GM19035 (cell line): ENCODE measurements around the gene MMP17.

Experiments used
- ATAC-seq: cut with Tn5 transposase; IDR thresholded peaks from one replicate; pipeline ENCODE4 v1.9.1; 2021; ENCODE audit not compliant: unreplicated experiment

MMP17 gene

GRCh38 chr12:131829791-131830334 is 1.7 kb downstream of the MMP17 start:
- ATAC-seq, result no peak

GRCh38 chr12:131830335-131830913 is 2.2 kb downstream of the MMP17 start:
- ATAC-seq, result no peak

GRCh38 chr12:131830914-131831571 is 2.9 kb downstream of the MMP17 start:
- no peak for ATAC-seq

DNA sequence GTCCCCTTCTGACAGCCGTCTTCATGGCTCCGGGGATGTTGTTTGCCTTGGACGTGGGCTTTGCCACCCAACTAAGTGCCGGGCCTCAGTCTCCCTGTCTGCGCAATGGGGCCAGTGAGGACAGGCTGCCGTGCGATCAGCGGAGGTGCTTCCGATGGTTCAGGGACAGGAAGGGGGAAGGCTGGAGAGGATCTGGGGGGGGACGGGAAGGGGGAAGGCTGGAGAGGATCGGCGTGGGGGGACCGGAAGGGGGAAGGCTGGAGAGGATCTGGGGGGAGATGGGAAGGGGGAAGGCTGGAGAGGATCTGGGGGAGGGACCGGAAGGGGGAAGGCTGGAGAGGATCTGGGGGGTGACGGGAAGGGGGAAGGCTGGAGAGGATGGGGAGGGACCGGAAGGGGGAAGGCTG is 3.4 kb downstream of the MMP17 start:
- no peak for ATAC-seq

GRCh38 chr12:131832321-131833231 is 4.4 kb downstream of the MMP17 start:
- no peak for ATAC-seq

GRCh38 chr12:131833288-131833895 is 5.2 kb downstream of the MMP17 start:
- no peak for ATAC-seq

- ATAC-seq, result no peak
Observed at GRCh38 chr12:131833896-131834641, 5.9 kb downstream of the MMP17 start.

DNA sequence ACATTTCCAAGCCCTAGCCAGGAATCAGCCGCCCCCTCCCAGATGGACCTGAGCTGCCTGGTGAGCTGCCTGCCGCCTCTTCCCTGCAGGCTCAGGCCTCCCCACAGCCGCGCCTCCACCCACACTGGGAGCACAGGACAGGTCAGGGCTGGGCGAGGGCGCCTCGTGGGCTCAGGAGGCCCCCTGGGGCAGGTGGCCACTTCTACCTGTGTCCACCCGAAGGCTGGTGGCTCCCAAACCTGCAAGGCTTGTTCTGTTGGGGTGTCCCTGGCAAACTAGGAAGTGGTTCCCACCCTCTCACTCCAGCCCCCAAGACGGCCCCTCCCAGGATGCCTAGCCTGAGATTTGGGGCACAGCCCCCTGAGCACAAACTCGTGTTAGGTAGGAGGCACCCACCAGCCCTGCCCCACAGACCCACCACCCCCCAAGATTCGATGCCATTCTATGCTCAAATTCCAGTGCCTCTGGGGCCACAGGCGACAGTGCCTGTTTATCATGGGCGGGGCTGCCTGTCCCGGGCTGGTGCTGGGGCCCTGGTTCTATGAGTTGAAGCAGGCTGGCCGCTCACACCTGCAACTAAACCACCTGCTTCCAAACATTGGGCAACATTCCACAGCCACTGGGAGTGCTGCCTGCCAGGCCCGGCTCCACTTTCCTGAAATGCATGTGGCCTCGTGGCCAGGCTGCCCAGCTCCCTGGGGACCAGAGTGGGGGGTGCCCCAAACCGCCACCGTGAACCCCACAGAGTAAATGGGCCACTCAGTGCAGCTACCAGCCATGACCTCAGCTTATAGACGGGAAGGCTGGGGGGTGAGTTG is 6.8 kb downstream of the MMP17 start:
- ATAC-seq, result no peak

GRCh38 chr12:131835616-131836171 is 7.5 kb downstream of the MMP17 start:
- no peak for ATAC-seq

- no peak for ATAC-seq
Observed at GRCh38 chr12:131836193-131836592, 8.0 kb downstream of the MMP17 start.

DNA sequence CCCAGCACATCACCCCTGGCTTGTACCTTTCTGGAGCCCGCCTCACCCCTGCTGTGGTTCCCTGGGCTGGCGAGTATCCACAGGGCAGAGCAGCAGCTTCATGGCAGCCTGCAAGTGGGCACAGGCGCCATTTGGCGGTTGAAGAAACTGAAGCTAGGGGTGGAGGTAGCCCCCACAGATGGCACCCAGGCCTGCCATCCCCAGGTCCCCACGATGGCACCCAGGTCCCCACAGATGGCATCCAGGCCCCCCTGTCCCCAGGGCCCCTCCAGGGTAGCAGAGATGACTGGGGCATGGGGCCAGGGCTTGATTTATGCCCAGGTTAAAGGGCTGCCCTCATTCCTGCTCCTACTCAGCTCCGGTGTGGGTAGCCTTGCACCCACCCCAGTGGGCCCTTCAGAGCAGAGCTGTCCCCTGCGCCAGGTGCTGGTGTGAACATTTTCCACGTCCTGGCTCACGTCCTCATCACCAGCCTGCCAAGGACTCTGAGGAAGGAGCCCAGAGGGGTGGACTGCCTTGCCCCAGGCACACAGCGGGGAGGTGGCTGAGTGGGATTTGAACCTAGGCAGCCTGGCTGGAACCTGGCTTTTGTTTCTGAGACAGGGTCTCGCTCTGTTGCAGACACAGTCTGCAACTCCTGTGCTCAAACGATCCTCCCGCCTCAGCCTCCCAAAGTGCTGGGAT is 8.7 kb downstream of the MMP17 start:
- no peak for ATAC-seq

DNA sequence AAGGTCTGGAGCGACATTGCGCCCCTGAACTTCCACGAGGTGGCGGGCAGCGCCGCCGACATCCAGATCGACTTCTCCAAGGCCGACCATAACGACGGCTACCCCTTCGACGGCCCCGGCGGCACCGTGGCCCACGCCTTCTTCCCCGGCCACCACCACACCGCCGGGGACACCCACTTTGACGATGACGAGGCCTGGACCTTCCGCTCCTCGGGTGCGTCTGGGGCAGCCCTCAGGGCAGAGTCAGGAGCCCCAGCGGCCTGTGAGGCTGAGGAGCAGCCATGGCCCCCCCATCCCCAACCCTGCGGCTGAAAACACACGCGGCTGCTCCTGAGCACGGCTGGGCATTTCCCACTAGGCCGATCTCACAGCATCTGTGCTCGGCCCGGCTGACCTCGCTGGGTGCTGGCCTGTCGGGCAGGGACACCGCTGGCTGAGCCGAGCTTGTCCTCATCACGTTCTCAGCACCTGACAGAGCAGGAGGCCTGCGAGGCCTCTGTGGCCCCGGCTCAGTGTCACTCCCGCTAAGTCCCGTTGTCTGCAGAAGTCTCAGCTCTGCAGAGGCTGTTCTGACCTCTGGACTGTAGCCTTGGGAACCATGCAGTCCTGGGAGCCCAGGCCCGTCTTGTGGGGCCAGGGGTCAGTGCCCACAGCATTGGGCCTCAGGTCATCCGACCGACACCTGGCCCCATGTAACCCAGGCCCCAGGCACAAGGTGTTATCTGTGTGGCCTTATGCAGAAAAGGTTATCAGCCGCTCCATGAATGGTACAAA is 12.6 kb downstream of the MMP17 start:
- ATAC-seq, result no peak

- no peak for ATAC-seq
Observed at GRCh38 chr12:131841547-131841946, 13.4 kb downstream of the MMP17 start.

DNA sequence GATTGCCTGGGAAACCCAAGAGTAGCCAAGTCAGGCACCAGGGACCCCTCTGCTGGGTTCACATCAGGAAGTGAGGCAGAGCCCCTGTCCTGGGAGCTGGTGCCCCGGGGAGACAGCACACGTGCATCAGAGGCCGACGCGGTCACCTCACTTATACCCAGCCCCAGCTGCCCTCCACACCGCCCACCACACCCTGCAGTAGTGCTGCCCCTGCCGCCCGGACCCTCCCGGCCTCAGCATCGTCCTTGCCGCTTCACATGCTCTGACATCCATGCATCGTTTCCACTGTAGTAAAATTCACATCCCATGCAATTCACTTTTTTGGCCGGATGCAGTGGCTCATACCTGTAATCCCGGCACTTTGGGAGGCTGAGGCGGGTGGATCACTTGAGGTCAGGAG is 14.0 kb downstream of the MMP17 start:
- no peak for ATAC-seq

DNA sequence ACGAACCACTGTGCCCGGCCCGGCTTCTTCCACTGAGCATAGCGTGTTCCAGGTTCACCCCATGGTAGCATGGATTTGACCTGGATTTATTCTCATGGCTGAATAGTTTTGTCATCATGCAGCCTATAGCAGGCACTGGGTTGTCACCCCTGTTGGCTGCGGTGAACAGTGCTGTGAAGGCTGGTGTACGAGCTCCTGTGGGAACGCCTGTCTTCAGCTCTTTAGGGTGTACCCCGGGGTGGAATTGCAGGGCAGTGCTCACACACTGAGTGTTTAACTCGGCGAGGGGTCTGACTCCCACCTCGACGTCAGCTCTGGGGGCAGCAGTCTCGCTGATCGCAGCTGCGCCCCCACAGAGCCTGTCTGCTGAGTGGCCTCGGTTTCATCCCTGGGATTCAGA is 15.3 kb downstream of the MMP17 start:
- ATAC-seq, result no peak

- ATAC-seq, result no peak
Observed at GRCh38 chr12:131844140-131844539, 15.9 kb downstream of the MMP17 start.

GRCh38 chr12:131844656-131845055 is 16.5 kb downstream of the MMP17 start:
- ATAC-seq, result no peak

DNA sequence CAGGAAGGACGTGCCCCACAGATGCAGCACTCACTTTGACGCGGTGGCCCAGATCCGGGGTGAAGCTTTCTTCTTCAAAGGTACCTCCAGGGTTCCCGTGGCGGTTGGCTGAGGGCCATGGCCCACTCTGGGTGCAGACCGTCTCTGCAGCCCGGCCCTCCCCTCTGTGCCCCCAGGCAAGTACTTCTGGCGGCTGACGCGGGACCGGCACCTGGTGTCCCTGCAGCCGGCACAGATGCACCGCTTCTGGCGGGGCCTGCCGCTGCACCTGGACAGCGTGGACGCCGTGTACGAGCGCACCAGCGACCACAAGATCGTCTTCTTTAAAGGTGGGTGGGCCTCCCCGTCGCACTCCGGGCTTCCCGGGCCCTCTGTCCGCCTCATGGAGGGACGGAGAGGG is 16.9 kb downstream of the MMP17 start:
- no peak for ATAC-seq
